Fibroblast of skin of back (primary cell): ENCODE data around the gene AP5S1.
A peak's percentile ranks its signal among the peaks of the same experiment; 100 is the strongest.

ENCODE experiments used
- DNase-seq: peaks from one replicate; pipeline ENCODE4 v3.0.0-alpha.2; 2013

The AP5S1 gene

GRCh38 chr20:3846740-3847428, 26.5 kb downstream of the AP5S1 start, which contains the start of gene MAVS:
Gene MAVS (plus strand): TSS chr20:3846834. CDS start chr20:3854625, 7,791 bp downstream.
- DNase-seq, result peak; percentile 80

DNA sequence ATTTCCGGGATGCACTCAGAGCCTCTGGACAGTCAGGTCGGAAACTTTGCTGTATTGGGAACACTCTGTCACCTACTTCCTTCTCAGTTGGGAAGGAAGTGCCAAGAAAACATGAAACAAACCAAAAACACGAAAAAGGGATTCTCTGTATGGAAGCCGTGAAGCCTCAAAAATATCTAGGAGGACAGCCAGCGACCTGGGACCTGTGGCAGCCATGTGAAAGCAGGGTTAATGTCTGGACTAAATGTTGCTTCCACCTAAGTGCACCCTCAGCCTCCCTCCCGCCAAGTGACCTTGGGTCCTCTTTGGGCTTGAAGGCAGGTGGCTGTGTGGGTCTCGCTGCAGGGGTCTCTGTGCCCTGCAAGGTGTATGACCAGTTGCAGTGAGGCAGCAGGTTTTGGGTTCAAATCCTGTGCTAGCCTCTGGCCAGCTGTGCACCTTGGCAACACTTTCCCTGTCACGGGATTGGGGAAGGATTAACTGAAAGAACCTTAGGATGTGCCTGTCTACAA, 27.1 kb downstream of the AP5S1 start:
- no peak for DNase-seq

DNA sequence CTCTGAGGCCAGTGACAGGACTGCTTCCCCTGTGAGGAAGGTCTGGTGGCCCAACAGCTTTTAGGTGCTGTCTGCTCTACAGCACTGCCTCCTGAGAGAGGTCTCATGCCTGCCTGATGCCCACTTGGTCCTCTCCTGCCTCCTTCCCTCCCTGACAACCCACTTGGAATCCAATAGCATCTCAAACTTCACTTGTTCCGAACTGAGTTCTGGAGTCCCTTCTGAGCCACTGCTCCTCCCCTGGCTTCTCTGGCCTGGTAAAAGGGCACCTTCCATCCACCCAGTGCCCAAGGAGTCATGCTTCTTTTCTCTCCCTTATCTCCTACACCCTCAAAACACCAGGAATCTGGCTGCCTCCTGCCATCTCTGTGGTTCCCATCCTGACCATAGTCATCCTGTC, 28.2 kb downstream of the AP5S1 start:
- DNase-seq, result no peak

DNA sequence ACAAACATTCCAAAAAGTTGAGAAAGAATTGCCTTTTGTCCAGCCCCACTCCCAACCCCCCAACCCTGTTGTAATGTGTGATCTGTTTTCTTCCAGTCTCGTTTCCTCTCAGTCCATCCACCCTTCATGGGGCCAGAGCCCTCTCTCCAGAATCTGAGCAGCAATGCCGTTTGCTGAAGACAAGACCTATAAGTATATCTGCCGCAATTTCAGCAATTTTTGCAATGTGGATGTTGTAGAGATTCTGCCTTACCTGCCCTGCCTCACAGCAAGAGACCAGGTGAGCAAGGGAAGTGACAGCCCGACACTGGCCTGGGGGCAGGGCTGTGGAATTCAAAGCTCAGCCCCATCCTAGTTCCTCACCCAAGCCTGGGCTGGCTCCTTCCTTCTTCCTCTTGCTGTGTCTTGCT, 34.1 kb downstream of the AP5S1 start:
- no peak for DNase-seq

DNA sequence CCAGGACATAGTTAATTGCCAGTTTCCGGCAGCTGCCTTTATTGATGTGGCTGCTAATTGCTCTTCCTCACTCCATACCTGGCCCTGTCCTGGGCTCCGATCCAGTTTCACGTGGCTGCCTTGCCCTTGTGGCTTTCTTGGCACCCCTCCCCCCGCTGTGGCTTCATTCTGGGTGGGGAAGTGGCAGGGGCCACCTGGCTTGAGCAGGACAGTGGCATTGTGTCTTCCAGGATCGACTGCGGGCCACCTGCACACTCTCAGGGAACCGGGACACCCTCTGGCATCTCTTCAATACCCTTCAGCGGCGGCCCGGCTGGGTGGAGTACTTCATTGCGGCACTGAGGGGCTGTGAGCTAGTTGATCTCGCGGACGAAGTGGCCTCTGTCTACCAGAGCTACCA, 37.1 kb downstream of the AP5S1 start:
- no peak for DNase-seq

DNA sequence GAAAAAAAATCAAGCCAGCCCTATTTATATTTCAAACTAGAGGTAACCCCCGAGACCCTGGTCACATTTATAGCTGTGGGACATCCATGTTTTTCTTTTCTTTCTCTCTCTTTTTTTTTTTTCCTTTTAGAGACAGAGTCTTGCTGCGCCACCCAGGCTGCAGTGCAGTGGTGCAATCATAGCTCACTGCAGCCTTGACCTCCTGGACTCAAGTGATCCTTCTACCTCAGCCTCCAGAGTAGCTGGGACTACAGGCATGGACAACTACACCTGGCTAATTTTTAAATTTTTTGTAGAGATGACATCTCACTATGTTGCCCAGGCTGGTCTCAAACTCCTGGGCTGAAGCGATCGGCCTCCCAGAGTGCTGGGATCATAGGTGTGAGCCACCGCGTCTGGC, 38.3 kb downstream of the AP5S1 start:
- DNase-seq, result no peak

- no peak for DNase-seq
These were observed 40.8 kb downstream of the AP5S1 start for GRCh38 chr20:3861191-3861590.

- DNase-seq, result no peak
These were observed 42.0 kb downstream of the AP5S1 start for GRCh38 chr20:3862333-3862732.

DNA sequence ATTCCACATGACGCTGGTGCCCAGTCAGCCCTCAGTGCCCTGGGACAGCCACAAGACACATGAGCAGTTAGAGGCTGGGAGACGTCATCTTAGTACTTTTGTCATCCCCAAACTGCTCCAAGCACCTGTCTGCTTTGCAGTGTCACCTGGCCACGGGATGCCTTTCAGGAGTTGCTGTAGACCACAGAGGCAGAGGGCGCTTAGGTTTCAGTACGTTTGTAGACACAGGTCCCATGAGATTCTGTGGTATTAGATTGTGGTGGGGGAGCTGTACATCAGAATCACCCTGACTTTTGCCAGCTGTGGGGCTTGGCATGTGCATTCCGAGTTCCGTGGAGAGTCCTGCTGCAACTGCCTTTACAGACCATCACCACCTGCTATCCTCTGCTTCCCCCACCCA, 43.0 kb downstream of the AP5S1 start:
- DNase-seq, result no peak

DNA sequence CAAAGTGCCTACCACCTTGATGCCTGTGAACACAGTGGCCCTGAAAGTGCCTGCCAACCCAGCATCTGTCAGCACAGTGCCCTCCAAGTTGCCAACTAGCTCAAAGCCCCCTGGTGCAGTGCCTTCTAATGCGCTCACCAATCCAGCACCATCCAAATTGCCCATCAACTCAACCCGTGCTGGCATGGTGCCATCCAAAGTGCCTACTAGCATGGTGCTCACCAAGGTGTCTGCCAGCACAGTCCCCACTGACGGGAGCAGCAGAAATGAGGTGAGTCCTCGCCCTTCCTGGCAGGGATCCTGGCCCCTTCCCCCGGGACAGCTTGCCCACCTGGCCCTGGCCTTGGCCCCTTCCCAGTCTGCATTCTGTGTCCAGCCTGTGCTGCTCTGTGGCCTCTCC, 44.2 kb downstream of the AP5S1 start:
- DNase-seq, result no peak

GRCh38 chr20:3865152-3865886, 45.0 kb downstream of the AP5S1 start:
- no peak for DNase-seq

DNA sequence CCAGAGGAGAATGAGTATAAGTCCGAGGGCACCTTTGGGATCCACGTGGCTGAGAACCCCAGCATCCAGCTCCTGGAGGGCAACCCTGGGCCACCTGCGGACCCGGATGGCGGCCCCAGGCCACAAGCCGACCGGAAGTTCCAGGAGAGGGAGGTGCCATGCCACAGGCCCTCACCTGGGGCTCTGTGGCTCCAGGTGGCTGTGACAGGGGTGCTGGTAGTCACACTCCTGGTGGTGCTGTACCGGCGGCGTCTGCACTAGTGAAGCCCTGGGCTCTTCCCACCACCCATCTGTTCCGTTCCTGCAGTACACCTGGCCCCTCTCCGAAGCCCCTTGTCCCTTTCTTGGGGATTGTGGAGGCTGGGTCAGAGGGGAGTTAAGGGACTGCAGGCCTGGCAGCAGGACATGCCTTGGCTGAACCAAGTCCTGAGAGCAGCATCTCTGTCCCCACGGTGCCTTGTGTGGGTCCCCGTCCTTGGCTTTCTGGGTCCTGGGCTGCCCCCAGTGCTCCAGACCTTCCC, 45.6 kb downstream of the AP5S1 start:
- no peak for DNase-seq

DNA sequence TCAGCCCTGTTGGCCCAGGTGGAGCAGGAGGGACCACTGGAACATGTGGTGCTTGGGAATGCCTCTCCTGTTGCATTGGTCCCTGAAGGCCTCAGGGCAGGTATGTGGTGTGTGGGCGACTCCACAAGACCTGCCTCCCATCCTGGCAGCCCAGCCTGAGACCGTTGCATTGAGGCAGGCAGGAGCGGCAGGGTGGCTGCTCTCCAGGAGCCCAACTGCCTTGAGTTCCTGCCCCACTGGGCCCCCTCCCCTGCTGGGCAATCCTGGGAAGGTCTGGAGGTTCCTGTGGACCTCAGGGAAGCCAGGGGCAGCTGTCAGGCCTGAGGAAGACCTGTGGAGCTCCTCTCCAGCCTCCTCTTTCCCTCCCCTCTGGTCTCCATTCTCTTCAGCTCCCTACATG, 46.1 kb downstream of the AP5S1 start:
- DNase-seq, result no peak

DNA sequence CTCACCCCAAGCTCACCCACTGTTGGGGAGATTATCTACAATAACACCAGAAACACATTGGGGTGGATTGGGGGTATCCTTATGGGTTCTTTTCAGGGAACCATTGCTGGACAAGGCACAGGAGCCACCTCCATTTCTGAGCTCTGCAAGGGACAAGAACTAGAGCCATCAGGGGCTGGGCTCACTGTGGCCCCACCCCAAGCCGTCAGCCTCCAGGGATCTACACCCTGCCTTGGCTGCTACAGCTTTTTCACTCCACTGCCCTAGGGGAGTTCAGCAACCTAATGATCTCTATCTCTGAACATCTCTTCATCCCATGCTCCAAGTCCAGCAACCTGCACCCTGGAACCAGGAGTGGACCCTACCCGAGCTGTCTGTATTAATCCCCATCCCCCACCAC, 47.5 kb downstream of the AP5S1 start:
- no peak for DNase-seq

DNA sequence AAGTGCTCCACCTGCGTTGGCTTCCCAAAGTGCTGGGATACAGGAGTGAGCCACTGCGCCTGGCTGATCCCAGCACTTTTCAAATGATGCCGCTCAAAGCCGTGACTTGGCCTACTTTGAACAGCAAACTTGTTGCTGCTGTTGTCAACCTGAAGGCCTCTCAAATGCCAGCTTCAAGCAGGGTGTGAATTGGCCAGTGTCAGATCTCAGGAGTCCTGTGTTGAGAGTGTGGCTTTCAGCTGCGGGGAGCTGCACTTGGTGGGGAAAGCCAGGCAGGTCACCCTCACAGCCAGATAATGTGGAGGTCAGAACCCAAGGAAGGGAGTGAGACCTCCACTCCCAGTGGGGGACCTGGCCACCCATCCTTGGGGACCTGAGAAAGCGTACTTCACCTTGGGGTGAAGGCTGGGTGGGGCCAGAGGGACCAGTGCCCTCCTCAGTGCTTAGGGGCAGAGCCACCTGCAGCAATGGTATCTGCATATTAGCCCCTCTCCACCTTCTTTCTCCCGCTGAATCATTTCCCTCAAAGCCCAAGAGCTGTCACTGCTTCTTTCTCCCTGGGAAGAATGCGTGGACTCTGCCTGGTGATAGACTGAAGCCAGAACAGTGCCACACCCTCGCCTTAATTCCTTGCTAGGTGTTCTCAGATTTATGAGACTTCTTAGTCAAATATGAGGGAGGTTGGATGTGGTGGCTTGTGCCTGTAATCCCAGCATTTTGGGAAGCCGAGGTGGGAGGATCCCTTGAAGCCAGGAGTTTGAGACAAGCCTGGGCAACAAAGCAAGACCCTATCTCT, 49.7 kb downstream of the AP5S1 start:
- DNase-seq, result no peak

- no peak for DNase-seq
These were observed 51.4 kb downstream of the AP5S1 start for GRCh38 chr20:3871550-3872265.

DNA sequence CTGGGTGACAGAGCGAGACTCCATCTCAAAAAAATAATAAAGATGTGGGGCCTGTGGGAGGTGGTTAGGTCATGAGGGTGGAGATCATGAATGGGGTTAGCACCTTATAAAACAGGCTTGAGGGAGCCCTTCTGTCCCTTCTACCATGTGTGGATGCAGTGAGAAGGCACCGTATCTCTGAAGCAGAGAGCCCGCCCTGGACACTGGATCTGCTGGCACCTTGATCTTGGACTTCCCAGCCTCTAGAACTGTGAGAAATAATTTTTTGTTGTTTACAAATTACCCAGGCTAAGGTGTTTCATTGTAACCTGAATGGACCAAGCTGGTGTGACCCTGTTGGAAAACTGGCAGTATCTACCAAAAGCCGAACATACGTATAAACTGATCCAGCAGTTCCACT, 53.2 kb downstream of the AP5S1 start:
- DNase-seq, result no peak

DNA sequence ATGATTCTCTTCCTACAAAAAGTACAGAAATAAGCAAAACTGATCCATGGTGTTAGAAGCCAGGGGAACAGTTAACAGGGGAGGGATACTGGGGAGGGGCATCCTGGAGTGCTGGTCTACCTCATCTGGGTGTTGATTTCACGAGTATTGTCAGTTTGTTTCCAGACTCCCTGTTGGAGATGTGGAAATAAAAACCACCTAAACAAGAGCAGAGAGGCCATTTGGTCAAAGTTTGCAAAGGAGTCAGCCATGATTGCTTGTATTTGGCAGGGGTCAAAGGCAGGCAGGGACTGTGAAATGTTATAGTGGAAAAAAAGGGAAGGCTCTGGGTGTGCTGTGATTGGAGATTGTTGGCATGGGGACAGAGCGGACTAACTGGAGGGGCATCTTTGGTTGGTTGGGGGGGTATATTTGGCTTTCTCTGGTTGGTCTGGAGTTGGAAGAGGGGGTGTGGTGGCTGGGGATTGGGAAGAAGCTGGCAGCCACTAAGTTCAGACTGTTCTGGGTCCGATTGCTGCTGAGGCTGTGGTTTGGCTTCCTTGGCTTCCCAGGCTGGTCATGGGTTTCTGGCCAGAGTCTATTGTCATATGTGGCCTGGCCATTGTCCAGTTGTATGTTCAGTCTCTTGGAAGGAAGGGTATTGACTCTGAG, 54.0 kb downstream of the AP5S1 start:
- no peak for DNase-seq

DNA sequence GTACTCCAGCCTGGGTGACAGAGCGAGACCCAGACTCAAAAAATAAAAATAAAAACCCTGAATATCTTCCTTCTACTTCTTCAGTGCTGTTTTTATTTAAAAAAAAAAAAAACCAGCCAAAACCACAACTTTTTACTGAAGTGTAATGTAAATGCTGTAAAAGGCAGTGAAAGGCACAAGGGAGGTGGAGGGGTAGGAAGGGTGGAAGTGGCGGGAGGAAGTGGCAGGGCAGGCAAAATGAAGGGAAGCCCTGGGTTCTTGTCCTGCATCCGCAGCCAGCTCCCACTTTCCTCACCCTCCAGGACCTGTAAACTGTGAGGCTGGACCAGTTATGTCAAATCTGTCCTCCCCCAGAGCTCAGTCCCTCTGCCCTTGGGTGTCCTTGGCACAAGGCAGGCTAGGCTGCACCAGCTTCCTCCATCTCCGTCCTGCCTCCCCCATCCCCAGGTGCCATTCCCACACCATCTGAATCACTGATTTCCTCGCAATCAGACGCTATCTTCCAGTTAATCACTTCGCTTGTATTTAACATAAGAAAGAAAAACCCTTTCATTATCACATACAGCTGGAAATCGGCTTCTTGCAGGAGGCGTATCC, 55.1 kb downstream of the AP5S1 start:
- DNase-seq, result no peak

GRCh38 chr20:3876000-3876399, 55.7 kb downstream of the AP5S1 start:
- DNase-seq, result no peak

GRCh38 chr20:3876676-3877075, 56.3 kb downstream of the AP5S1 start:
- peak; percentile 17 for DNase-seq
